Stimulated activated CD4-positive, alpha-beta T cell treated with anti-CD3 and anti-CD28 coated beads, Interleukin-15, amount 100 ng/mL, for 24 hours (primary cell): ENCODE measurements around the gene NDUFAF8.

Experiments
- DNase-seq: peaks from one replicate; pipeline ENCODE4 v3.0.0-alpha.2; 2020

The NDUFAF8 gene

DNA sequence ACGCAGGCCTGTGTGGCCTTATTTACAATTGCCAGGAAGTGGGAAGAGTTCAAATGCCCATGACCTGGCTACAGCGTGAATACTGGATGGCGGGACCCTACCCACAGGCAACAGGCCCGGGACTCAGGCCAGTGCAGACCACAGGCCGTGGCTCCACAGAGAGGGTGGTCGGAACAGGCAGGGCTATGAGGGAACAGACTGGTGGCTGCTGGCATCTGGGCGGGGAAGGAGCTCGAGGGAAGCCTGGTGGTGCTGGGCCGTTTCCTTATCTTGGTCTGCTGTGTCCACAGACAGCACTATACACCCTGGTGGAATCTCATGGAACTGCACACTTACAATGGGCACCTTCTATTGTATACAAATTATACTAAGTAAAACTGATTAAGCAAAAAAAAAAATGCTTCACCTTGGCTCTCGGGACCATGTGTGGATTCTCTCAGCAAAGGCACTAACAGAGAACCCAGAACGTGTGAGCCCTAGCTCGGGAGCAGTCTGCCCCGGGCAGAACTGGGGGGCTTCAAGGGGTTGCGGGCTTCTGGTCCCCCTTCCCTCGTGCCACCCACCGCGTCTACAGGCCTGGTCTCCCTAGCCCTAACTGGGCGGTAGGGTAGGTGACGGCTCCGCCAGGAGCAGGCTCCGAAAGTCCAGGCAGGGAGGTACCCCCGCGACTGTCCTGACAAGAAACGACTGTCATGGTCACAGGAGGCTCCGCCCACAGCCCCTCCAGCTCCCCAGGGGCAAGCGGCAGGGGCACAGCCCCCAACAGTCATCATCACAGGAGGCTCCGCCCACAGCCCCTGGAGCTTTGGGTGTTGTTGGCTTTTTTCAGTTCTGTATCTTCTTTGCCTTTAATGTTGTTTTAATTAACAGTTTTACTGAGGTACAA is 38.2 kb upstream of the NDUFAF8 start:
- DNase-seq = peak; percentile 40

DNA sequence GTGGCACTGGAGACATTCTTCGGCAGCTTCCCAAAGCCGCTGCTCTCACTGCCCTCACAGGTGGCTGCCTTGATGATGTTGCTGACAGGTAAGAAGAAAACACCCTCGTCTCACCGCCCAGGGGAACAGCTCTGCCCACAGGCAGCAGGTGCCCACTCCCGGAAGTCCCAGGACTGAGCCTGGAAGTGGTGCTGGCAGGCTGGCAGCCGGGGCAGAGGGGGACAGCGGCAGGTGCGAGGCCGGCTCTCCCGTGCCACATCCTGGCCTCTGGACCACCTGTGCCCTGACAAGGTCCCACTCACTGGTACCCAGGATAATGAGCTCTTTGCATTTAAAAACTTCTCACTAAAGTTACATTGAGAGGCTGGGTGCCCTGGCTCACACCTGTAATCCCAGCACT is 36.8 kb upstream of the NDUFAF8 start:
- DNase-seq = no peak

DNA sequence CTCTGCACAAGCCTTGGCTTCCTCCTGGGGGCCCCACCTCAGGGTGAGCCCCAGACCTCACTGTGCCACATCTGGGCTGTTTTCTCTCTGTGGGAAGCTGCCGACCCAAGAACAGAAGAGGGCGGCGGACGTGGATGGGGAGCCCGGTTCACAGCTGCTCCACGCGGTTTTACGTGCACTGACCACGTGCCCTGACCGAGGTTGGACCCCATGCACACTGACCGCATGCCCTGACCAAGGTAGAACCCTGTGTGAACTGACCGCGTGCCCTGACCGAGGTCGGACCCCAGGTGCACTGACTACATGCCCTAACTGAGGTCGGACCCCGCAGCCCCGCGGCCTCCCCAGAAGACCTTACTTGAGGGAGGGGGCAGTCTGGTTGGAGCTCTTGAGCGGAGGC is 36.0 kb upstream of the NDUFAF8 start:
- DNase-seq = no peak

DNA sequence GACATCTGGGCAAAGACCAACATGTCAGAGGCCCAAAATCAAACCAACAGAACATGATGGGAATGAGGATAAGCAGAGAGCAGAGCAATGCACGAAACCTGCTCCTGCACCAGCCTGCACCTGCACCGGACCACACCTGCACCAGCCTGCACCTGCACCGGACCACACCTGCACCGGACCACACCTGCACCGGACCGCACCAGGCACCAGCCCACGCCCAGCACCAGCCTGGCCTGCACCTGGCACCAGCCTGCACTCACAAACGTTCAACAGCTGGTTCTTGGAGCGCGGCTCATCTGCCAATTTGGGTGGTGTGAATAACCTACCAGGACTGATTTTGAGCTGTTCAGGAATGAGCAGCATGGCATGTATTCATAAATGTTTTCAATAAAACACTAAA is 34.5 kb upstream of the NDUFAF8 start:
- DNase-seq = no peak

DNA sequence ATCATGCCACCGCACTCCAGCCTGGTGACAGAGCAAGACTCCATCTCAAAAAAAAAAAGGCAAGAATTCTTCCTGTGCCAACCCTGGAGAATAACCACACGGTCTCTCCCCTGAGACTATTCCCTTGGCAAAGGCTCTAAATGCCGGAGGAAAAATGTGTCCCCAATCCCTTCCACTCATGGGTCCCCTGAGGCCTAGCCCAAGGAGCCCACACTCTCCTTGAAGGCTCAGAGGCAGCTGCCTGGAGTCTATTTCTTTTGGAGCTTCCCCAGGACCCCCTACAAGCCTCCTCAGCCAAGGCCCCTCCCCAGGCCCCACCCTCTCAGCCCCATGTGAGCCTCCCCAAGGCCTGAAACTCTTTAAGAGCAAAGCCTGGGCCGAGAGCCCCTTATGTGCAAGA is 33.0 kb upstream of the NDUFAF8 start:
- DNase-seq = no peak

DNA sequence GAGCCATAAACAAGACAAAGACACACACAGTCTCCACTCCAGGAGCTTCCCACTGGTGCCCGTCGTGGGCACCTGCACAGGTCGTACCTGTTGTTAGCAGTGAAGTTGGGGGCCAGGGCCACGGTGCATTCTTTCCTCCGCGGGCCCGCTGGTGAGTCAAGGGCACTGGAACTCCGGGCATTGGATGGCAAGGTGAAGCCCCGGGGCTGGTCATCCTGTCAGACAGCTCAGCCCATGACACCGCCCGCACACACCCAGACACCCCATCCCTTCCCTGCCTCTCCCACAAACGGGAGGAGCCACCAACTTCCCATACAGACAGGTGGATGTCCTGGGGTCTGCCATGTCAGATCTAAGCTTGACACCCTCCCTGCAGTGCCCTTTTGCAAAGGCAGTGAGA is 32.5 kb upstream of the NDUFAF8 start:
- DNase-seq = no peak

DNA sequence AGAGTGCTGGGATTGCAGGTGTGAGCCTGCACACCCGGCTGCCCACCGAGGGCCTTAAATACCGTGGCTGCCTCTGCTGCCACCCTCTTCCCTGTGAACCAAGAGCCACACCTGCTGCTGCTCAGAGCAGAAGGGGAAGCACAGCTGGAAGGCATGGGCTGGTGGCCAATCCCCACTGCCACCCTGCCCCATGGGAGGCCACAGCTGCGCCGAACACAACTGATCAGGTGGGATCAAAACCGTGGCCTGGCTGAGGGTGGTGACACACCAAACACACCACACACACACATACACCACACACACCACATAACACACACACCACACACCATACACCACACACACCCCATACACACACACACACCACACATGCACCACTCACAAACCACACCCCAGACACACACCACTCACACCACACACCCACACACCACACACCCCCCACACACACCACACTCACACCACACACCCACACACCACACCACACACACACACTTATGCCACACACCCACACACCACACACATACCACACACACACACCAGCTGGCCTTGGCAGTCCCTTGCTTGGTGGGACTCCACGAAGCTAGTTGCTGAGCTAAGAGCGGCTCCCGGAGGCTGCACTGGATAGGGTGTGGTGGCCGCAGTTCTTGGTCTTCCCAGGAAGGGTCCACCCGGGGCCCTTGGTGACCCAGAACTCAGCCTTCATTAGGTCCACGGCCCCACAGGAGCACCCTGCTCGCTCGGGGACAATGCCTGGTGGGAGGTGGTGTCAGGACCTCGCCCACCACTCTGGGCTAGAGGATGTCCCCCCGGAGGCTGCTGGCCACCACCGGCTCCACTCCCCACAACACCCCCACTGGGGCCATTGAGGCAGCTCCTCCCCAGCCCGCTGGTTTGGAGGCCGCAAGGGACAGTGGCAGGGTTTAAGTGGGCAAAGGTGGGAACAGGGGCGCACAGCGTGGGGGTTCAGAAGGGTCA is 31.2 kb upstream of the NDUFAF8 start:
- DNase-seq = no peak

DNA sequence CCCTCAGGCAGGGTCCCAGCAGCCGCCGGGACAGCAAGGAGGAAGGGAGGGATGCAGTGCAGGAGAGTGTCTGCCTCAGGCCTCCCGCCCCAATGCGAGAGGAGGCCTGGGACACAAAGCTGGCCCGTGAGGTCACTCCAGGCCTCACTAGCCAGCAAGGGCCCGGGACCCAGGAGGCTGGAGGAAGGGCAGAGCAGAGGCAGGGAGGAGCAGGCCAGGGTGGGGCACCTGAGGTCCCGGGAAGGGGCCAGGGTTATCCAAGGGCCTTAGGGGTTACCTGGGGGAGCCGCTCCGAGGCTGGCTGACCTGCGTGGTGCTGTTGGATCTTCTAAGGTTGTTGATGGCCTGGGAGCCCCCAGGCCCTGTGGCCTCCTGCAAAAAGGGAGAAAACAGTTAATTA is 30.5 kb upstream of the NDUFAF8 start:
- DNase-seq = no peak

DNA sequence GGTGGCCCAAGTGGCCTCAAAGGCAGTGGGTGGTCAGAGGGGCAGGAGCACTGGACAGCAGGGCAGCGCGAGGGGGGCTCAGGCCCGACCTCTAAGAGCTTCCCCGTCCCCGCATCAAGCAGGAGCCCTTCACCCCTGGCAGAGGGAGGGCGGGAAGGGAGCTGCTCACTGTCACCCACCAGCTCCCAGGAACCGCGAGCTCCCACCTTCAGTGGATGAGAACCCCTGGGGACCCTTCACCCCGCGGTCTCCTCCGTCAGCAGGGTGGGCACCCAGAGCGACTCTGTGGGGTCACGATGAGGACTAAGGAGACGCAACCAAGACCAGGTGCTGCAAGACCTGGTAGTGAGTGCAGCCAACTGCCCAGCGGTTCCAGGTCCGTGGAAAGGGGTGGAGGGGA is 30.0 kb upstream of the NDUFAF8 start:
- no peak for DNase-seq

DNA sequence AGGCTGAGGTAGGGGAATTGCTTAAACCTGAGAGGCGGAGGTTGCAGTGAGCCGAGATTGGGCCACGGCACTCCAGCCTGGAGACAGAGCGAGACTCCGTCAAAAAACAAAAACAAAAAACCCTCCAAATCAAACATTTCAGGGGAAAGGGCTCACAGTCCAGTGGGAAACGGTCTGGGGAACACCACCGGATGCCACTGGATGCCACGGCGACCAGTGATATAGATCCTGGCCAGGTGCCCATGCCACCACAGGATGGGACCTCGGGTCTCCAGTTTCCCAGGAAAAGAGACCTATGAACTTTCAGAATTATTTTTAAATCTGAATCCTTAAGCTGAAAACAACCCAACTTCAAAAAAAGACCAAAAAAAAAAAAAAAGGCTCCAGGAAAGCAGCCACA is 28.7 kb upstream of the NDUFAF8 start:
- no peak for DNase-seq

DNA sequence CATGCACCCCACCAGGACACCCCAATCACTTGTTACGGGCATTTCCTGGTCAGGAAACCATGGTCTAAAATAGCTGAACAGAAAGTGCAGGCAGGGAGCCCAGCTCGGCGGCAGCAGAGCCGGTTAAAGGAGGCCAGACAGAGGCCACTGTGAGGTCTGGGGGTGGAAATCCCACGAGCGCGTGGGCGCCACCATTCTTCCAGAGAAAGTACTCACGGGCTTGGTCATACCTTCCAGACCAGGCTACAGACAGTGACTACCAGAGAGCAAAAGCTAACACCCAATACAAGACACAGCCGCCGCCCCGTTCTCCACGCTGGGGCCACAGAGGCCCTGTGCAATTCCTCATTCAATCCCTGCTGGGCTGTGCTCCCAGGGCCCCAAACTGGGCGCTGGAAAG is 28.2 kb upstream of the NDUFAF8 start:
- DNase-seq = no peak

DNA sequence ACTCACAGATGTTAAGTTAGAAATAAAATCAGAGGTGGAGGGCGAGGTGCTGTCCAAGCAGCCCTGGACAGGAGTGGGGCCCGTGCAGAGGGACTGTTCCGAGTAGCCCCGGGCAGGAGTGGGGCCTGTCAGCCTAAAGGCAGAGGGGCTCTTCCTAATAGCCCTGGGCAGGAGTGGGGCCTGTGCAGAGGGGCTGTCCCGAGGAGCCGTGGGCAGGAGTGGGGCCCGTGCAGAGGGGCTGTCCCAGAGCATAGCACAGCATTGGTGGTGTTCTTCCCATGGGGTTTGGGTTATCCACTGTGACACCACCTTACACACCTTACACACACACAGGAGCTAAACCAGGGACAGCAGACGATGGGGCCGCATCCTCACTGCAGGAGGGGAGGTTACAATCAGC is 26.8 kb upstream of the NDUFAF8 start:
- no peak for DNase-seq

DNA sequence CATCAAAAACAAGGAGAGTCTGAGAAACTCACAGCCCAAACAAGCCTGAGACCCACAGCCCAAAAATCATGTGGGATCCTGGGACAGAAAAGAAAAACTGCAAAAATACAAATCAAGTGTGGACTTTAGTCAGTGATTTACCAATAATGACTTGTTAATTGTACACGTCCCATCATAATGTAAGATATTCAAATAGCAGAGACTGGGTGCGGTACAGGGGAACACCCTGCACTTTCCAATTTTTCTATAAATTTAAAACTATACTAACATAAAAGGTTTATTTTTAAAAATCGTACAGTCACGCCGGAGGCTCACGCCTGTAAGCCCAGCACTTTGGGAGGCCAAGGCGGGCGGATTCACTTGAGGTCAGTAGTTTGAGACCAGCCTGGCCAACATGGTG is 25.1 kb upstream of the NDUFAF8 start:
- DNase-seq = no peak

DNA sequence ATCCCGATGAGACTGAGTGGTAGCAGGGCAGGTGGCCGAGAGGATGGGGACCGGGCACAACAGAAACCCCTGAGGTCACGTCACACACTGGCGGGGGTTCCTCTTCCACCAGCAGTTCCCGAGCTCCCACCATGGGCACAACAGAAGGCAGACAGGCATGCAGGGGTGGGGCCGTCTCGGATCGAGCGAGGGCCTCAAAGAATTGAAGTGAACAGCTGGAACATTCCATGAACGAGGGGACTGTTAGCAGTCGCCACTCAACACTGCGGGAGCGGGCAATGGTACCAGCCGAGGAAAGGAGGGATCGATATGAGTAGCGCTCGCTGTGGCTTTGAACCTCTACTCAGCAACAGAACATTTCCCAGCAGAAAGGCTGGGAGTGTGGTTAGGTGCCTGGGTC is 21.6 kb upstream of the NDUFAF8 start:
- no peak for DNase-seq

DNA sequence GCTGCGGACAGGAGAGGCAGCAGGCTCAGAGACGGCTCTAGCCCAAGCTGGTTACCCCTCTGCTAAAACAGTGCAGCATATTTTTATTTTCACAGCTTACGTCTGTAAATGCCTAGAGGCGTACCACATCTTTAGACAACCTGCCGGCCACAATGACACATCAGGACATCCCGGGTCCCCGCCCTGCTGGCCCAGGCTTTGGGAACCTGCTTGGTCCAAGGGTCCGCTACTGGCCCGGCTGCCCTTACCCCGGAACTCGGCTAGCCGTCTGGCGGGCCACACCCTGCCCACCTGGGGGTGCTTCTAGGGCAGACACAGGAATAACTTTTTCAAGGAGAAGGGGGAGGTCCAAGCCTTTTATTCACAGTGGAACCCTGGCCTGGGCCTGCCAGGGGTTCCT is 20.7 kb upstream of the NDUFAF8 start:
- no peak for DNase-seq

DNA sequence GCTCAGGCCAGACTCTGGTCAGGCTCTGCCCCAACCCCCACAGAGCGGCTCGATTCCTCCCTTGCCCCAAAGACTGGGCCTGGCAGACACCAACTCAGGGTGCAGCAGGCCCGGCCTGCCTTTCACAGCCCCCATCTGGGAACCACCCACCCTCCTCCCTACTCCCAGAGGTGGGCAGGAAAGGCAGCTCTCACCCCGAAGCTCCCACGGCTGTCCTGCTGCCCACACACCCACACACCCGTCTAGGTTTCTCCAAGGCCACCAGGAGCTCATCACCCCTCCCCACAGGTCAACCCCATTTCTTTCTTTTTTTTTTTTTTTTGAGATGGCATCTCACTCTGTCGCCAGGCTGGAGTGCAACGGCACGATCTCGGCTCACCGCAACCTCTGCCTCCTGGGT is 20.1 kb upstream of the NDUFAF8 start:
- no peak for DNase-seq

DNA sequence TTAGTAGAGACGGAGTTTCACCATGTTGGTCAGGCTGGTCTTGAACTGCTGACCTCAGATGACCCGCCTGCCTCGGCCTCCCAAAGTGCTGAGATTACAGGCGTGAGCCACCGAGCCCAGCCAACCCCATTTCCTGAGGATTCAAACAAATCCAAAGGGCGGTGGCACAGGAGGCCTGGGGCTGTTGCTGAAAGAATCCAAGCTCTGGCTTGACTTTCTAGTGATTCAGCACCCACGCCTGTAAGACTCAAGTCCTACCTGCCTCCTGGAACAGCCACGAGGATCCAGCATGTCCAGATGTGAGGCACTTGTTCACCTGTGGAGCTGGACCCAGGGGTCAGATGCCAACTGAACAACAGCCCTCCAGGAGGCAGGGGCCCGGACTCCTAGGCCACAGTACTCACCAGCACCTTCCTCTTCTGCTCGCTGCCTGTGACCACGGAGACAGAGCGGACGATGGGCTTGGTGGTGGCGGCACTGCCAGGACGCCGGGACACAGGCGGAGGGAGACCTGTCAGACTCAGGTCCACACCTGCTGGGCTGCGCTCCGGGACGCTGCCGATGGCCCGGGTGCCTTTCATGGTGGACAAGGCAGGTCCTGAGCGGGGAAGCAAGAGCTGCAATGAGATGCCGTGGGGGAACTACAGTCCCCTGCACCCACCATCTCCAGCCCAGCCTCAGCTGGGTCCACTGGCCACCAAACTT is 19.5 kb upstream of the NDUFAF8 start:
- no peak for DNase-seq

DNA sequence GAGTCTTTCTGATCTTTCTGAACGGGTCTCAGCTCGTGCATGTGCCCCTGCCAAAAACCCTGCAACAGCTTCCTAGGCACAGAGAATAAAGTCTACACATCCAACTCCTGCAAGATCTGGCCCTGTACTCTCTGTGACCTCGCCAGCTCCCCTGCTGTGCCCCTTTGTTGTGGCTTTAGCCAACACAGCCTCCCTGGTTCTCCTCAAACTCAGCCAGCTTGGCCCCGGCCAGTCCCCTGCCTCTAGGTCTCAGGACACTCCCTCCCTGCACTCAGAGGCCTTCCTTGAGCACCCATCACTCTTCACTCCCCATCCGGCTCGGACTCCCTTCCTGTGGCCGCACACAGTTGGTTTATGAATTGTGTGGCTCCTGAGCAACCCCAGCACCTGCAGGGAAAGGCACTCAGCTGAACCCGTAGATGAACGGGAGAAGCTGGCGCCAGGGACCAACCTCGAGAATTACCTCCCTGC is 17.7 kb upstream of the NDUFAF8 start:
- no peak for DNase-seq

DNA sequence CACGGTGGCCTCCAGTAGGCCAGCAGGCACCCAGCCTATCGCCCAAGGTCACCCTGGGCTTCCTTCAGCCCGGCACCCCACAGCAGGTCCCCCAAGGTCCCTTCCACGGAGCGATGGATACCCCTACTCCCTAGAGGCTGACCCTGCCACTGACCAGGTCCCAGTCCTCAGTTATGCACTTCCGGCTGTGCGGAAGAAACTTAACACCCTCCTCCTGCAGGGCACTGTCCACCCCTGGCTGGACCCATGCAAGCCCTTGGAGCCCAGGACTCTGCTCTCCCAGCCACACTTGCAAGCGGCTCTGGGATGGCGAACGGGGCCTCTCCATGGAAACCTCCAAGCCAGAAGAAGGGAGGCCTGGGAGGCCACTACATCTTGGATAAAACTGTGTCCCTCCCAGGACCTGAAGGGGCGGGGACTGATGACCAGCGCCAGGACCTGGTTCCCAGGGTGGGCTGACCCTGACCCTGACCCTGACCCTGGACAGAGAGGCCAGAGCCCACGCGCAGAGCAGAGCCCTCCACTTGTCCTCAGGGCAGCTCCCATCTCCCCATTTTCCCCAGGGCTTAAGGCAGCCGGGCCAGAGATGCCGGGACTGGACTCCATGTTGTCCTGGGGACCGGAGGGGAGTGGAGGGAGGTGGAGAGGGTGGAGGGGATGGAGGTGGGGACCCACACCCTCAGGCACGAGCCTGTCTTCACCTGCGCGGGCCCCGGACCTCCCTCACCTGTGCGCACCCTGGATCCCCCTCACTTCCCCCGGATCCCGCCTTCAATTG is 17.1 kb upstream of the NDUFAF8 start:
- DNase-seq = no peak

DNA sequence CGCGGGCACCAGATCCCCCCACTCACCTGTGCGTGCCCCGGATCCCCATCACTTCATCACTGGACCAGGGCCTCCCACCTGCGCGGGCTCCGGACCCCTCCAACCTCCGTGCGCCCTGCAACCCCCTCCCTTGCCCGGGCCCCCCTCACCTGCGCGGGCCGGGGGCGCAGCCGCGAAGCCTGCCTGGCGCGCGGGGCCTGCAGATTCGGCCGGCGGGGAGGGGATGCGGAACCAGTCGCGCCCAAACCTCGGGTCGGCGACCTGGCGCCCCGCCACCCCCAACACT is 16.6 kb upstream of the NDUFAF8 start:
- DNase-seq = no peak

DNA sequence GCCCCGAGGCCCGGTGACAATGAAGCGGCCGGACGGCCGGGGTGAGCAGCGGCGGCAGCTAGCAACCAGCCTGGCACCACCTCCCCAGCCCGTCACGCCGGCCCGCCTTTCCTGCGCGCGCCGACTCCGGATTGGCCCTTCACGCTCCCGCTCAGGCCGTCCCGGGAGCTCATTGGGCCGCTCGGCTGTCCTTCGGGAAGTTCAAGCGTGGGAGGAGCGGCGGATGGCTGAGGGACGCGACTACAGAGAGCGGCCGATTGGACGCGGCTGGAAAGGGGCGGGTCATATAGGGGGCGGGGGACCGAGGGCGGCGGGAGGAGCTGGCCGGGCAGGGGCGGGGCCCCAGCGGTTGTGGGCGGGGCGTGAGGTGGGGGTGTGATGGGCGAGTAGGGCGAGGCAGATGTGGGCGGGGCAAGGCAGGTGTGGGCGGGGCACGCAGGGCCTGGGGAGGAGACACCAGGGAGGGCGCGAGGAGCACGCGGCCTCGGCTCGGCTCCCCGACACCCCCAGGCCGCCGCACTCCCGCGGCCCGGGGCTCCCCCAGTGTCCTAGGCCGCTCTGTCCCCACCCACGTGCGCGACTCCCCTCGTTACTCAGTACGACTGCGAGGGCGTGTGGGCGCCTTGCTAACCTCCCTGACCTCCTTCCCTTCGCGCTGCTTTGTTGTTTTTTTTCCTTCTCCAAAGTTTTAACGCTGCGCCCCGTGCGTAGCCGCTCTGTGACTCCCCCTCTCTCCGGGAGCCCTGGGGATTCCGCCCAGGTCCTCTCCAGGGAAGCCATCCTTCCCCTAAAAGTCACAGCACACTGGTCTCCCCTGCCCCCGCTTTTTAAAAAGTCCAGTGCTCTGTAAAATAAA is 16.0 kb upstream of the NDUFAF8 start, which contains the start of gene CEP131:
TSS of gene CEP131 (minus strand) at position 60 of the 856 bp plus-strand sequence. CDS start 2,909 bp downstream, outside the sequence.
- DNase-seq = peak; percentile 99

DNA sequence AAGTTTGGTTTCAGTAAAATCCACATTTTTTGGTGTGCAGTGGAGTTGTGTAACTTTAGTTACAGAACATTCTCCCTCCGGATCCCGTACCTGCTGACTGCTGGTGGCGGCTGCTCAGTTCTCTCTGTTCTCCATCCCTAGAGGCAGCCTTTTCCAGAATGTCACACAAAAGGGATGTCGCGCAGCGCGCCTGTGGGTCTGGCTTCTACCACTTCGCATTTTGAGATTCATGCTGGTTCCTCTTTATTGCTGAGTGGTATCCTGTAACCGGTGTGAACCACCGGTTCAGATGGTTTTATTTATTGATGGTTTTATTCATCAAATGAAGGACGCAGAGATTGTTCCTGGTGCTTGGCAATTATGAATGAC is 15.4 kb upstream of the NDUFAF8 start:
- DNase-seq = no peak
